Right atrium auricular region (tissue), 2 donors: Measurements from ENCODE around the gene FBXW10. TPM values are rescaled to one million over a fixed set of nuclear protein-coding genes. Genes with fewer than 3 reads are reported as not detected.
"Not testable (repeated sequence)": the region's sequence is repeated elsewhere in the genome, so short reads cannot be mapped to it uniquely, and the experiment has no call there.

Experiments
- DNase-seq: peaks from one replicate; pipeline ENCODE4 v3.0.0-alpha.2; 2019; ENCODE audit warnings: low spot score
- H3K27ac ChIP-seq, 2 donors: fragments of 200-600 bp; sonication (generic); 1 replicate in 1 of 2; 2 replicates in 1 of 2; pipeline ENCODE4 v1.5.1; 2016 to 2019
- H3K27me3 ChIP-seq, 2 donors: fragments of 200-600 bp; sonication (generic); one replicate each; pipeline versions ENCODE4 v1.5.1 to v1.6.0; 2017 to 2019
- H3K36me3 ChIP-seq: fragments of 200-600 bp; sonication (generic); one replicate; pipeline ENCODE4 v1.5.1; 2016
- H3K4me1 ChIP-seq, 2 donors: fragments of 200-600 bp; sonication (generic); one replicate each; pipeline versions ENCODE4 v1.5.1 to v1.6.0; 2017 to 2019
- H3K4me3 ChIP-seq, 2 donors: fragments of 200-600 bp; sonication (generic); 1 replicate in 1 of 2; 2 replicates in 1 of 2; pipeline ENCODE4 v1.5.1; 2017 to 2019; ENCODE audit warnings: mild to moderate bottlenecking in 1 of 2, moderate library complexity in 1 of 2
- H3K9me3 ChIP-seq, 2 donors: fragments of 200-600 bp; sonication (generic); one replicate each; pipeline ENCODE4 v1.5.1; 2019
- total RNA-seq, 2 donors: library from RNA; depleted of rRNA; stranded (reverse); fragments of >200 nt; gene quantifications; one replicate each; pipeline ENCODE4 v1.1.0, GENCODE V29; 2016

FBXW10 gene
- total RNA-seq, 2 donors from 2014 or later = not detected

- not testable (repeated sequence) for H3K4me3 ChIP-seq, H3K4me1 ChIP-seq, H3K9me3 ChIP-seq, H3K27me3 ChIP-seq, DNase-seq, H3K36me3 ChIP-seq
- peak overlapping the region in 1 of 2 donors; percentile 29 for H3K27ac ChIP-seq
Measured at GRCh38 chr17:18733350-18733749, 10.5 kb upstream of the FBXW10 start.

GRCh38 chr17:18739616-18740391 is 4.0 kb upstream of the FBXW10 start:
- not testable (repeated sequence) for H3K9me3 ChIP-seq, H3K36me3 ChIP-seq, H3K27ac ChIP-seq, H3K4me3 ChIP-seq, H3K4me1 ChIP-seq, DNase-seq, H3K27me3 ChIP-seq

- not testable (repeated sequence) for H3K4me3 ChIP-seq, H3K27me3 ChIP-seq, H3K4me1 ChIP-seq, H3K27ac ChIP-seq, DNase-seq, H3K36me3 ChIP-seq, H3K9me3 ChIP-seq
Measured at GRCh38 chr17:18741228-18741627, 2.6 kb upstream of the FBXW10 start.

- H3K36me3 ChIP-seq, H3K4me1 ChIP-seq, H3K27ac ChIP-seq, H3K9me3 ChIP-seq, H3K4me3 ChIP-seq, H3K27me3 ChIP-seq, DNase-seq: not testable (repeated sequence)
Measured at GRCh38 chr17:18744726-18745125, 872 bp downstream of the FBXW10 start.

GRCh38 chr17:18746551-18746950 is 2.7 kb downstream of the FBXW10 start:
- not testable (repeated sequence) for H3K27ac ChIP-seq, H3K4me1 ChIP-seq, H3K4me3 ChIP-seq, H3K9me3 ChIP-seq, DNase-seq, H3K27me3 ChIP-seq, H3K36me3 ChIP-seq

- H3K27me3 ChIP-seq, DNase-seq, H3K27ac ChIP-seq, H3K36me3 ChIP-seq, H3K9me3 ChIP-seq, H3K4me3 ChIP-seq, H3K4me1 ChIP-seq: not testable (repeated sequence)
Measured at GRCh38 chr17:18747501-18747900, 3.6 kb downstream of the FBXW10 start.

GRCh38 chr17:18750242-18750641 is 6.4 kb downstream of the FBXW10 start:
- not testable (repeated sequence) for H3K27me3 ChIP-seq, H3K27ac ChIP-seq, DNase-seq, H3K4me3 ChIP-seq, H3K4me1 ChIP-seq, H3K36me3 ChIP-seq, H3K9me3 ChIP-seq

GRCh38 chr17:18753829-18754409 is 10.1 kb downstream of the FBXW10 start:
- not testable (repeated sequence) for H3K4me3 ChIP-seq, H3K27ac ChIP-seq, H3K27me3 ChIP-seq, H3K4me1 ChIP-seq, H3K36me3 ChIP-seq, H3K9me3 ChIP-seq, DNase-seq

DNA sequence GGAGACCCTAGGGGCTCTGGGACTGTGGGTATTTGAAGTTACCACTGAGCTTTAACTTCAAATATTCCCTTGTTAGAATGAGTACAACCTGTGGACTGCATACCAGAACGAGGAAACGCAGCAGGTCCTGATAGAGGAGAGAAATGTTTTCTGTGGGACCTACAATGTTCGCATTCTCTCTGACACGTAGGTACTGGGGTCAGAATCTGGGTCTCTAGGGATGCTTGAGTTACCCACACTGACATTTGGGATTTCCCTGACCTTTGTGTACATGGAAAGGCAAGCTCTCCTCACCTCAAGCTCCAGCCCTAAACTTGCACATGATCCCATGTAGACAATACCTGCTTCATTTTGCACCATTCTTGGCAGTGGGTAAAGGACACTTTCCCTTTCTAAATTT is 12.1 kb downstream of the FBXW10 start:
- not testable (repeated sequence) for H3K27ac ChIP-seq, DNase-seq, H3K4me1 ChIP-seq, H3K9me3 ChIP-seq, H3K36me3 ChIP-seq, H3K27me3 ChIP-seq, H3K4me3 ChIP-seq

GRCh38 chr17:18757368-18758044 is 13.7 kb downstream of the FBXW10 start:
- H3K4me1 ChIP-seq, H3K9me3 ChIP-seq, H3K4me3 ChIP-seq, H3K36me3 ChIP-seq, H3K27ac ChIP-seq, DNase-seq, H3K27me3 ChIP-seq: not testable (repeated sequence)

DNA sequence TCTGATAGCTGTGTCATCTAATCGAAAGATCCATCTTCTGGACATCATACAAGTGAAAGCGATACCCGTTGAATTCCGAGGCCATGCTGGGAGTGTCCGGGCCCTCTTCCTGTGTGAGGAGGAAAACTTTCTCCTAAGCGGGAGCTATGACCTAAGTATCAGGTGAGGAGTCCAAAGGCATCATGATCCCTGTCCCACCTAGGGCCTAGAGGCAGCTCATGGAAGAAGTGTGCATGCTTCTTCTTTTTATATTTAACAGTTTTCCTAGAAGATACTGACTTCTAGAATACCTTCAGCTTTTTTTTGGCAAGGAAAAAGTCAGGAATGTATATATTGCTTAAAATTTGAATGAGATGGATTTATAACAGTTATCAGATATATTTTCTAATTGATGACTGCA is 14.5 kb downstream of the FBXW10 start:
- H3K27ac ChIP-seq, DNase-seq, H3K36me3 ChIP-seq, H3K27me3 ChIP-seq, H3K9me3 ChIP-seq, H3K4me3 ChIP-seq, H3K4me1 ChIP-seq: not testable (repeated sequence)

DNA sequence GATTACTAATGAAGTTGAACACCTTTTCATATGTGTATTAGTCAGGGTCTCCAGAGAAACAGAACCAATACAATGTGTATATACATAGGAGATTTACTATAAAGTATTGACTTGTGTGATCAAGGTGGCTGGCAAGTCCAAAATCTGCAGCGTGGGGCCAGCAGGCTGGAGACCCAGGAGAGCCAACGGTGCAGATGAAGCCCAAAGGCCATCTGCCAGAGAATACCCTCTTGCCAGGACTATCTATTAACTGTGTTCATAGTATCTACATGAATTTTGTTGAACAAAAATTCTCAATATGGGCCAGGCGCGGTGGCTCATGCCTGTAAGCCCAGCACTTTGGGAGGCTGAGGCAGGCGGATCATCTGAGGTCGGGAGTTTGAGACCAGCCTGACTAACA is 16.4 kb downstream of the FBXW10 start:
- H3K4me3 ChIP-seq, H3K4me1 ChIP-seq, H3K27me3 ChIP-seq, H3K36me3 ChIP-seq, H3K27ac ChIP-seq, DNase-seq, H3K9me3 ChIP-seq: not testable (repeated sequence)

GRCh38 chr17:18770572-18770971 is 26.7 kb downstream of the FBXW10 start:
- H3K4me3 ChIP-seq, H3K27ac ChIP-seq, H3K27me3 ChIP-seq, H3K4me1 ChIP-seq, H3K36me3 ChIP-seq, DNase-seq, H3K9me3 ChIP-seq: not testable (repeated sequence)

DNA sequence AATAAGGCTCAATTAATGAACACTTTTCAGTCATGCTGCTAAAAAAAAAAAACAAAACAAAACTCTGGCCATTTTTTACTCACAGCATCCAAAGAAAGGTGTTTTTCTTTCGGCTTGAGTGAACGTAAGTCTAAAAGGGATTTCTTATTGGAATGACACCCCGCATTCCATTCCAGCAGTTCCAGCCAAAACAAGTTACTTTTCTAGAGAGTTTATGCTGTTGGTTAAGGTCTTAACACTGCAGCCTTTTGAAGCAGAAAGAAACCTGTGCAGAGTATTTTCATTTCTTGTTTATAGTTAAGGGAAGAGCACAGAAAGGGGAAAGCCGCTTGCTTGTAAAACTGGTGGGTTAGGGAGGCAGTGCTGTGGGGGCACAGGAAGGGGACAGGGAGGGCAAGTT is 27.2 kb downstream of the FBXW10 start:
- H3K9me3 ChIP-seq, H3K4me1 ChIP-seq, H3K27ac ChIP-seq, H3K36me3 ChIP-seq, H3K27me3 ChIP-seq, DNase-seq, H3K4me3 ChIP-seq: not testable (repeated sequence)
